Uterus (tissue), 2 donors: Measurements from ENCODE around the gene STING1.

Experiments
- POLR2A ChIP-seq, 2 donors: fragments of 450-650 bp; IDR thresholded peaks; one replicate each; pipeline ENCODE4 v1.6.1; 2016; ENCODE audit warnings: antibody characterized with exemption in 2 of 2, mild to moderate bottlenecking in 1 of 2, moderate library complexity in 1 of 2
- TF ChIP-seq, protein P1 (sequence below), 4 experiments: fragments of 200-600 bp in 2 of 4; fragments of 450-650 bp in 2 of 4; sonication (generic) in 2 of 4; IDR thresholded peaks; one replicate each; pipeline ENCODE4 v1.5.1; 2016 to 2019; ENCODE audit warnings: antibody characterized with exemption in 4 of 4, mild to moderate bottlenecking in 2 of 4, moderate library complexity in 1 of 4

DNA sequence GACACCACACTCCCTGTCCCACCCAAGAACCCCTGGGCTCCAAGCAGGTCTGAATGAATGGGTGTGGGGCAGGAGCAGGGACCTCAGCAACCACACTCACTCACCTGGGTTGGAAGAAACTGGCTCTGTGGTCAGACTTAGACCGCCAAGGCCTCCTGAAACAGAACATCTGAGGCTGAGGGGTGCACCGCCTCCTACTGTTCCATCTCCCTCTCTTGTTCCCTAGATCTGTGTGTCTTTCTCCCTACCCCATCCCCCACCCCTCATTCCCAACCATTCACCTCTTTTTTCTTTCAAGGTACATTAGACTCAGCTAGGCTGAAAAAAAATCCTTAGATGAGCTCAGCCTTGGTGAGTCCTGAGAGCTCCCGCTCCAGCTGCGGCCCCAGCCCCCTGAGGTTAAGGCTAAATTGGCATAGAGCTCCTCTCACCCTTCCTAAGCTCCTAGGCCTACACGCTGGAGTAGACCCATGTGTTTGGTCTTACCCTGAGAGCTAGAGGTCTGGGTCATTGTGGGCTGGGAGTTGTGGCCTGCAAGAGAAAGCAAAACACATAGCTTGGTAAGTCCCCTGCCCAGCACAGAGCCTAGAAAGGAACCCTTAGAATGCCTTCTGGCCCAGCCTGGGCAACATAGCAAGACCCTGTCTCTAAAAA, 24.8 kb downstream of the STING1 start:
- no peak for TF ChIP-seq POLR2A (IDR thresholded peaks at IDR 0.05)
- TF ChIP-seq, protein P1, sequence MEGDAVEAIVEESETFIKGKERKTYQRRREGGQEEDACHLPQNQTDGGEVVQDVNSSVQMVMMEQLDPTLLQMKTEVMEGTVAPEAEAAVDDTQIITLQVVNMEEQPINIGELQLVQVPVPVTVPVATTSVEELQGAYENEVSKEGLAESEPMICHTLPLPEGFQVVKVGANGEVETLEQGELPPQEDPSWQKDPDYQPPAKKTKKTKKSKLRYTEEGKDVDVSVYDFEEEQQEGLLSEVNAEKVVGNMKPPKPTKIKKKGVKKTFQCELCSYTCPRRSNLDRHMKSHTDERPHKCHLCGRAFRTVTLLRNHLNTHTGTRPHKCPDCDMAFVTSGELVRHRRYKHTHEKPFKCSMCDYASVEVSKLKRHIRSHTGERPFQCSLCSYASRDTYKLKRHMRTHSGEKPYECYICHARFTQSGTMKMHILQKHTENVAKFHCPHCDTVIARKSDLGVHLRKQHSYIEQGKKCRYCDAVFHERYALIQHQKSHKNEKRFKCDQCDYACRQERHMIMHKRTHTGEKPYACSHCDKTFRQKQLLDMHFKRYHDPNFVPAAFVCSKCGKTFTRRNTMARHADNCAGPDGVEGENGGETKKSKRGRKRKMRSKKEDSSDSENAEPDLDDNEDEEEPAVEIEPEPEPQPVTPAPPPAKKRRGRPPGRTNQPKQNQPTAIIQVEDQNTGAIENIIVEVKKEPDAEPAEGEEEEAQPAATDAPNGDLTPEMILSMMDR (IDR thresholded peaks at IDR 0.05), result no peak
